Subcutaneous abdominal adipose tissue (tissue), 5 donors: Measurements from ENCODE around the gene FKBP15.

Experiments
- H3K27ac ChIP-seq: one replicate; pipeline ENCODE4 v1.7.0; 2013; ENCODE audit warnings: low read depth, mild to moderate bottlenecking, inconsistent platforms, low read length, moderate library complexity
- H3K27me3 ChIP-seq, 5 donors: one replicate each; pipeline ENCODE4 v1.7.0; 2013; ENCODE audit warnings: low read length in 5 of 5, inconsistent platforms in 1 of 5; ENCODE audit not compliant: control insufficient read depth in 5 of 5, insufficient read depth in 4 of 5
- H3K36me3 ChIP-seq, 5 donors: one replicate each; pipeline ENCODE4 v1.7.0; 2013; ENCODE audit warnings: low read length in 5 of 5; ENCODE audit not compliant: control insufficient read depth in 5 of 5, insufficient read depth in 5 of 5
- H3K4me1 ChIP-seq, 5 donors: one replicate each; pipeline ENCODE4 v1.7.0; 2013; ENCODE audit warnings: low read length in 5 of 5, mild to moderate bottlenecking in 3 of 5, moderate library complexity in 1 of 5; ENCODE audit not compliant: control insufficient read depth in 5 of 5, insufficient read depth in 5 of 5
- H3K4me3 ChIP-seq, 5 donors: one replicate each; pipeline ENCODE4 v1.7.0; 2013; ENCODE audit warnings: low read length in 5 of 5, low read depth in 1 of 5
- H3K9ac ChIP-seq, 5 donors: one replicate each; pipeline ENCODE4 v1.7.0; 2013; ENCODE audit warnings: low read length in 5 of 5, mild to moderate bottlenecking in 4 of 5, moderate library complexity in 3 of 5
- H3K9me3 ChIP-seq, 5 donors: one replicate each; pipeline ENCODE4 v1.7.0; 2013; ENCODE audit warnings: low read length in 5 of 5; ENCODE audit not compliant: control insufficient read depth in 5 of 5
- donor health status: healthy.
- donor health status: healthy.
- donor health status: healthy.
- donor health status: healthy.
- donor health status: healthy.

The FKBP15 gene

DNA sequence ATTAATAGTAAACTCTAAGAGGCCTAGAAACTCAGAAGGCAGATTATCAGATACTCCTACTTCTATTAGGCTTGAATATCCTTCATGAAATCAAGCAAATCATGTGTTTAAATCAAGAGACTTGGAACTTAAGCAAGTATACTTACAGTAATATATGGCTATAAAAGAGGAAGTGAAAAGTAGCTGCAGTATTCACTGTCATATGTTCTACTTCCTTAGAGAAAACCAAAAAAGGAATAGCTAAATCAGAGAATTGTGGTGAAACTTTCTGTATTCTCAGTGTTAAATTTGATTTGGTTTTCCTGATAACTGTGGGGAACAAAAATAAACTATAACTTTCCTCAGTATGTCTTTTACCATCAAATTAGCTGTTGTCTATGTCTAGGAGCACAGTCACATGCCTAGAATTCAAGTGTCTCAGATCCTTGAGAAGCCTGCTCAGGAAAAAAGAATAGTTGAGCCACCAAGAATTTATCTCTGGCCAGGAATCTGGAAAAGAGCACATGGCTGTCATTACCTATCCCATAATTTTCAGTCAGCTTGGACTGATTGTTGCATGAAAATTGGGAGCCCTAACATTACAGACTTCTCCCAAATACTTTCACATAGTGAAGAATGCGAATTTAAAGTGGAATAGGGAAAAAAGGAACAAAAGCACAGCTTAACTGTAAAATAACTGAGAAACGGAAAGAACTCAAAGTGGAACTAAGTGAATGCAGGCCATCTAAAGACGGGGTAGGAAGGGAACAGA, 1.7 kb downstream of the FKBP15 start:
- peak overlapping the region; percentile 93 for H3K27ac ChIP-seq
- peak overlapping the region in 4 of 5 donors; percentile 91 to 98 (median 97) for H3K4me3 ChIP-seq
- peak overlapping the region in 4 of 5 donors; percentile 13 to 97 (median 56) for H3K9ac ChIP-seq
- no peaks in the 10 kb centered on the region for H3K36me3 ChIP-seq
- H3K4me1 ChIP-seq: peaks cover 6 to 45% (median 32%) of the 10 kb centered on the region in 5 donors
- H3K27me3 ChIP-seq: no peaks in the 10 kb centered on the region
- no peaks in the 10 kb centered on the region for H3K9me3 ChIP-seq

GRCh38 chr9:113216406-113216805, 4.7 kb downstream of the FKBP15 start:
- Histone ChIP-seq H3K9me3 (no peaks in the 10 kb centered on the region), H3K4me3 (no peak overlapping the region), H3K9ac (no peak overlapping the region), H3K4me1 (peaks cover 2 to 22% (median 17%) of the 10 kb centered on the region in 5 donors), H3K36me3 (no peaks in the 10 kb centered on the region), H3K27me3 (no peaks in the 10 kb centered on the region), H3K27ac (no peak overlapping the region)

DNA sequence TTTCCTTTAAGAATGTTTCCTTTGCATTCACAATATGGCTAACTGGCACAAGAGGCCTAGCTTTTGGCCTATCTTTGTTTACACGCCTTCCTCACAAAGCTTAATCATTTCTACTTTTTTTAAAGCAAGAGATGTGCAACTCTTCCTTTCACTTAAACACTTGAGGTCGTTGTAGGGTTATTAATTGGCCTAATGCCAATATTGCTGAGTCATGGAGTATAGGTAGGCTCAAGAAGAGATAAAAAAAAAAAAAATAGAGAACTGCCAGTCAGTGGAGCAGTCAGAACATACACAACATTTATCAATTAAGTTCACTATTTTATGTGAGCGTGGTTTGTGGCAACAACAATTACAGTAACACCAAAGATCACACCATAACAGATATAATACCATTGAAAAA, 5.9 kb downstream of the FKBP15 start:
- Histone ChIP-seq H3K9ac (no peak overlapping the region), H3K27me3 (no peaks in the 10 kb centered on the region), H3K4me1 (peaks cover 2 to 14% (median 10%) of the 10 kb centered on the region in 5 donors), H3K36me3 (peaks cover 0 to 9% (median 5%) of the 10 kb centered on the region in 5 donors), H3K9me3 (no peaks in the 10 kb centered on the region), H3K27ac (no peak overlapping the region), H3K4me3 (no peak overlapping the region)

DNA sequence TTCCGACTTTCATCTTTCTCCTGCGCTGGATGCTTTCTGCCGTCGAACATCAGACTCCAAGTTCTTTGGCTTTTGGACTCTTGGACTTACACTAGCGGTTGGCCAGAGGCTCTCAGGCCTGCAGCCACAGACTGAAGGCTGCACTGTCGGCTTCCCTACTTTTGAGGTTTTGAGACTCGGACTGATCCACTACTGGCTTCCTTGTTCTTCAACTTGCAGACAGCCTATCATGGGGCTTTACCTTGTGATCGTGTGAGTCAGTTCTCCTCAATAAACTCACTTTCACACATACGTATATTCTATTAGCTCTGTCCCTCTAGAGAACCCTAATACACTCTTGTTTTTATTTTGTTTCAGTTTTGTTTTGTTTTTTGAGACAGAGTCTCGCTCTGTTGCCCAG, 10.3 kb downstream of the FKBP15 start:
- H3K4me1 ChIP-seq: peaks cover 0 to 10% (median 2%) of the 10 kb centered on the region in 5 donors
- no peak overlapping the region for H3K9ac ChIP-seq
- no peaks in the 10 kb centered on the region for H3K9me3 ChIP-seq
- peaks cover 18 to 48% (median 29%) of the 10 kb centered on the region in 5 donors for H3K36me3 ChIP-seq
- no peak overlapping the region for H3K4me3 ChIP-seq
- H3K27me3 ChIP-seq: no peaks in the 10 kb centered on the region
- H3K27ac ChIP-seq: no peak overlapping the region

GRCh38 chr9:113205861-113206260, 15.2 kb downstream of the FKBP15 start:
- Histone ChIP-seq H3K9me3 (no peaks in the 10 kb centered on the region), H3K4me1 (peaks cover 0 to 5% (median 0%) of the 10 kb centered on the region in 5 donors), H3K9ac (no peak overlapping the region), H3K27me3 (no peaks in the 10 kb centered on the region), H3K36me3 (peaks cover 43 to 90% (median 58%) of the 10 kb centered on the region in 5 donors), H3K27ac (no peak overlapping the region), H3K4me3 (no peak overlapping the region)

DNA sequence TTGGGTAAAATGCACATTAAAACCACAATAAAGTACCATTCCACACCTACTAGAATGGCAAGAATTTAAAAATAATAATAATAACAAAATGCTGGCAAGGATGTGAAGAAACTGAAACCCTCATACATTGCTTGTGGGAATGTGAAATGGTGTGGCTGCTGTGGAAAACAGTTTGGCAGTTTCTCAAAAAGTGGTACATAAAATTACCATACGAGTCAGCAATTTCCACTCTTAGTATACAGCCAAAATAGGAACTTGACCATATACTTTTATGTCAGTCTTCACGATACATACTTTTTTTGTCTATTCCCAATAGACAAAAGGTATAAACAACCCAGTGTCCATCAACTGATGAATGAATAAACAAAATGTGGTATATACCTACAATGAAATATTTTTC, 15.6 kb downstream of the FKBP15 start:
- Histone ChIP-seq H3K9me3 (no peaks in the 10 kb centered on the region), H3K4me3 (no peak overlapping the region), H3K27me3 (no peaks in the 10 kb centered on the region), H3K36me3 (peaks cover 41 to 85% (median 54%) of the 10 kb centered on the region in 5 donors), H3K27ac (no peak overlapping the region), H3K9ac (no peak overlapping the region), H3K4me1 (peaks cover 0 to 5% (median 0%) of the 10 kb centered on the region in 5 donors)

DNA sequence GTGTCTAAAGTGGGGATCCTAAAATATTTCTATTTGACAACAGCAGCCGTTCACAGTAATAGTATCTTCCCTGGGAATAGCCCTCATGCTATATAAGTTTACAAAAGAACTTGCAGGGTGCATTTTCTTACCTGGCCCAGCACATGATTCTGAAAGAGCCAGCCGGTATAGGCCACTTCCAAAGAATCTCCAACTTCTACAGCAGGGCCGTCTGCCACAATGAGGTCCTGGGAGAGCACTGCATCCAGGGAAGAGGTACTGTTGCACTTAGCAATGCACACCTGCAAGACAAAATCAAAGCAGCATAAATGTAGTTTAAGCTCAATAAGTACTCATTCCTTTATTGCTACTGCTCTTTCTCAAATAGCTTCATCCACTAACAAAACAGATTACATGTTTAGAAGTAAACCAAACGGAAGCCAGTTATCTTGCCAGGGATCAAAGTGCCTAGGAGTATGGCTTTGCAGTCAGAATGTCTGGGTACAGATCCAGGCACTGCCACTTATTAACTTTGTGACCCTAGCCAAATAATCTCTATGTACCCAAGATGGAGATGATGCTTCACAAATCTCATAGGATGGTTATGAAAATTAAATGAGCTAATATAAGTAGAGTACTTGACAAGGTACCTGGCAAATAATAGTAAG, 21.3 kb downstream of the FKBP15 start:
- Histone ChIP-seq H3K9me3 (no peaks in the 10 kb centered on the region), H3K9ac (no peak overlapping the region), H3K27ac (no peak overlapping the region), H3K36me3 (peaks cover 47 to 83% (median 60%) of the 10 kb centered on the region in 5 donors), H3K4me3 (no peak overlapping the region), H3K4me1 (no peaks in the 10 kb centered on the region), H3K27me3 (no peaks in the 10 kb centered on the region)

- no peak overlapping the region for H3K27ac ChIP-seq
- no peak overlapping the region for H3K9ac ChIP-seq
- no peaks in the 10 kb centered on the region for H3K9me3 ChIP-seq
- no peaks in the 10 kb centered on the region for H3K27me3 ChIP-seq
- no peak overlapping the region for H3K4me3 ChIP-seq
- H3K4me1 ChIP-seq: peaks cover 4 to 12% (median 6%) of the 10 kb centered on the region in 5 donors
- H3K36me3 ChIP-seq: peaks cover 42 to 58% (median 50%) of the 10 kb centered on the region in 5 donors
Observed at GRCh38 chr9:113192455-113192854, 28.6 kb downstream of the FKBP15 start.

- H3K27me3 ChIP-seq: no peaks in the 10 kb centered on the region
- peak overlapping the region in 2 of 5 donors; percentile 22 to 47 for H3K4me3 ChIP-seq
- peak overlapping the region; percentile 65 for H3K27ac ChIP-seq
- H3K4me1 ChIP-seq: peaks cover 4 to 21% (median 9%) of the 10 kb centered on the region in 5 donors
- no peaks in the 10 kb centered on the region for H3K9me3 ChIP-seq
- H3K36me3 ChIP-seq: peaks cover 64 to 78% (median 72%) of the 10 kb centered on the region in 5 donors
- H3K9ac ChIP-seq: peak overlapping the region in 2 of 5 donors; percentile 21 to 42
Observed at GRCh38 chr9:113187929-113188595, 33.0 kb downstream of the FKBP15 start.
